Endometrial microvascular endothelial cells (primary cell): Measurements from ENCODE around the gene OR7D2. TPM values are rescaled to one million over a fixed set of nuclear protein-coding genes. Genes with fewer than 3 reads are reported as not detected.
"Not testable (repeated sequence)": the region's sequence is repeated elsewhere in the genome, so short reads cannot be mapped to it uniquely, and the experiment has no call there.

ENCODE experiments used
- in situ Hi-C: cut with HindIII; loops from 2 replicates; pipeline ENCODE4 v1.10.0; 2017; ENCODE audit warnings: low sequenced_read_pairs, low pct_unique_long_range_greater_than_20kb; ENCODE audit errors: inconsistent ontology term
- total RNA-seq: library from RNA; depleted of rRNA; stranded (reverse); fragments of >200 nt; gene quantifications from one replicate; pipeline ENCODE4 v1.2.3, GENCODE V29; 2015; ENCODE audit errors: inconsistent ontology term

OR7D2 gene
- total RNA-seq, 1 donor from 2014 or later = not detected

- in situ Hi-C loops = no loop called here
Measured at GRCh38 chr19:9187191-9187590, 8.4 kb downstream of the OR7D2 start.

- in situ Hi-C loops = no loop called here
Measured at GRCh38 chr19:9189535-9189934, 10.8 kb downstream of the OR7D2 start.

DNA sequence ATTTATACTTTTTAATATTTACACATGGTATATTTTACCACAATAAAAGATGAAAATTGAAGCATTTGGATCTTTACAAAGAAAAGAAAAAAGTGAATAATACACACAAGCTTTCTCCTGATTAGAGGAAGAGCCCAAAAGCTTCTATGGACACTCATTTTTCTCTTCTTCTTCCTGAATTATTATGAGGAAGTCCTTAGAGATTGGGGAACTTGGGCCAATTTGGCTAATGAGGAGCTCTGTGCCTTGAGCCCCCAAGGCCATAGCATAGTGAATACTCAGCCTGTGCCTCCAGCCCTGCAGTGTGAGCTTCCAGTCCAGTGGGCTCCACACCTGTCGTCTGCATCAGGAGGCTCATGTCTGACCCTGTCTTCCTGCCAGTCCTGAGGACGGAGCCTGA, 19.3 kb downstream of the OR7D2 start:
- in situ Hi-C loops = not testable (repeated sequence)

DNA sequence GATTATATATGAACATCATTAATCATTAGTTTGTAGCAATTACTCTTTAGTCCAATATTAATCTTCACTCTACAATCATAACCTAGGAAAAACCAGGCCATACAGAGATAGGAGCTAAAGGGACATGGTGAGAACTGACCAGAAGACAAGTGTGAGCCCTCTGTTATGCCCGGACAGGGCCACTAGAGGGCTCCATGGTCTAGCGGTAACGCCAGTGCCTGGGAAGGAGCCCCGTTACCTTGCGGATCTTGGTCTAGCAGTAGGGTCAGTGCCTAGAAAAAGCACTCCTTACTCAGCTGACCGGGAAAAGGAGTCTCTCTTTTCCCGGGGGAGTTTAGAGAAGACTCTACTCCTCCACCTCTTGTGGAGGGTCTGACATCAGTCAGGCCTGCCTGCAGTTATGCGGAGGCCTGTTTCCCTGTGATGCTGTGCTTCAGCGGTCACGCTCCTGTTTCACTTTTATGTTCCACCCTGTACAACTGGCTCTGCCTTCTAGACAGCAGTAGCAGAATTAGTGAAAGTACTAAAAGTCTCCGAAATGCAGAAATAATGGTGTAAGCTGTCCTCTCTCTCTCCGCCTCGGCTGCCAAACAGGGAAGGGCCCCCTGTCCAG, 26.8 kb downstream of the OR7D2 start:
- in situ Hi-C loops = no loop called here

GRCh38 chr19:9219489-9219888, 40.7 kb downstream of the OR7D2 start, which contains the start of gene OR7D4:
OR7D4 (minus strand) TSS chr19:9219589; CDS start chr19:9214837, 4,752 bp downstream.
- in situ Hi-C loops = no loop called here

Other genes with a start within 250 kb of the OR7D2 start
- not detected for gene MUC16, start 168.6 kb upstream of the OR7D2 start, total RNA-seq
- gene OR1M1, start 91.9 kb upstream of the OR7D2 start, total RNA-seq = not detected
- not detected for gene OR7G2, start 71.5 kb upstream of the OR7D2 start, total RNA-seq
- gene OR7G1, start 63.2 kb upstream of the OR7D2 start, total RNA-seq = not detected
- not detected for gene OR7G3, start 52.0 kb upstream of the OR7D2 start, total RNA-seq
- gene ZNF317, start 38.6 kb upstream of the OR7D2 start, total RNA-seq = 26.4 TPM
- not detected for gene OR7D4, start 40.6 kb downstream of the OR7D2 start, total RNA-seq
- not detected for gene OR7E24, start 72.0 kb downstream of the OR7D2 start, total RNA-seq
- 8.9 TPM for gene ZNF699, start 130.9 kb downstream of the OR7D2 start, total RNA-seq
- 5.9 TPM for gene ZNF559, start 145.2 kb downstream of the OR7D2 start, total RNA-seq
- 0.56 TPM for gene ZNF177, start 184.0 kb downstream of the OR7D2 start, total RNA-seq